Stimulated activated CD8-positive, alpha-beta memory T cell treated with anti-CD3 and anti-CD28 coated beads, Interleukin-7, amount 100 ng/mL, for 1 hour (primary cell): ENCODE data around the gene PQBP1.

Source experiments
- DNase-seq, 2 donors: peaks; one replicate each; pipeline ENCODE4 v3.0.0-alpha.2; 2020; ENCODE audit warnings: low read depth in 2 of 2

PQBP1 gene

GRCh38 chrX:48902135-48902534 lies 4.4 kb downstream of the PQBP1 start:
- no peak for DNase-seq

DNA sequence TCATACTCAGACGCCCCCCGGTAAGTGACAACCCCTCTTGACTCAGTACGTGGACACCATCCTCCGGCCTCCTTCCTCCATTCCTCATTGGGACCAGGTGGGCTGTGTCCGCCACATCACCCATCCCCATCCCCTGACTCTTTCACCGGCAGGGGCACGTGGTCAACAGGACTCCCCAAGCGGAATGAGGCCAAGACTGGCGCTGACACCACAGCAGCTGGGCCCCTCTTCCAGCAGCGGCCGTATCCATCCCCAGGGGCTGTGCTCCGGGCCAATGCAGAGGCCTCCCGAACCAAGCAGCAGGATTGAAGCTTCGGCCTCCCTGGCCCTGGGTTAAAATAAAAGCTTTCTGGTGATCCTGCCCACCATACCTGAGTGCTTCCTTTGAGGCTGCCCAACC lies 5.0 kb downstream of the PQBP1 start:
- no peak for DNase-seq

DNA sequence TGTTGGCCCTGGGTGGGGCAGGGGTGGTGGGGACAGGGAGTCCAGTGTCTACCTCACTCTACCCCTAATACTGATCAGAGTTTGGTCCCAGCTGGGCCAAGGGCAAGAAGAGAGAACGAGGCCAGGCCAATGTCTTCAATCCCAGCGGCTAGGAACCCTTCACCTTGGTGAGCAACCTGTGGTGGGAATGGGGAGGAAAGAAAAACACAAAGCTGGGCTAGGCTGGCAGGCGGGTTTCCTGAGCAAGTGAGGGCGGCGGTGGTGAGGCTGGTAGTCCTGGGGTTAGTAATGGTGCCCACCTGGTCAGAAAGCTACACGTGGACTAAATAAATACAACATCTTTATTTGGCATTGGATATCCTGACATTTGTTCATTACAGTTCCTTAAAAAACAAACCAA lies 5.6 kb downstream of the PQBP1 start:
- no peak for DNase-seq

DNA sequence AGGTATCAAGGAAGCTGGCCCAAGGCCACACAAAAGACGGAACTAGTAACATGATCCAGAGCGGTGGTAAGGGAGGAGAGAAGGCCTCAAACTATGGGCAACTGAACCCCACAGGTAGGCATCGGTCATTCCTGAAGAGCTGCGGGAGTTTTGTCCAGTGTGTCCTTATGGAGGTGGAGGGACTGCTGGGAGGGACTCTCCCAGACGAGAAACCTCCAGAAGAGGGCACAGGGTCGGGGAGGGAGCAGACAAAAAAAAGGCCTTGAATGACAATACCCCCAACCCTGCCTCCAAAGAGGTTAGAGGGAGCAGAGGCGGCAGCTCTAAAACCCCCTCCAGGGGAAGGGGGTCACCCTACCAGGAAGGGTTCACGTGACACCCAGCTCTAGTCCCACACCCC lies 6.5 kb downstream of the PQBP1 start:
- no peak for DNase-seq

- DNase-seq: no peak
These were observed 6.9 kb downstream of the PQBP1 start for GRCh38 chrX:48904626-48905025.

- DNase-seq: no peak
These were observed 7.5 kb downstream of the PQBP1 start for GRCh38 chrX:48905090-48905790.

DNA sequence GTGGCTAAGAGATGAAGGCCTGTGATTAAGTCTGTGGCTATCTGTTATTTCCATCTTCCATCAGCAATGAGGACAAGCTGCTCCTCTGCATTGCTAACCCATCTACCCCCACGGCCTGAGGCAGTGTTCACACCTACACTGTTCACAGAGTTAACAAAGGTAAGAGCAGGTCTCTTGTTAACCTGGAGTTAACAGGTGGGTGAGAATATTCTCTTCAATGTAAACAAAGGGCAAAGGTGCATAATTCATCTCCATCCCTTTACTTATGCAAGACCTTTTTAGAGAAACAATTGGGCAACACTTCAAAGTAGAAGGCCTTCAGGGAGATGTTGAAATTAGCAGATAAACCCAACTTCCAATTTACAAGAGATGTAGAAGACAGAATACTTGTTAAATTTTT lies 10.9 kb downstream of the PQBP1 start:
- DNase-seq: no peak

DNA sequence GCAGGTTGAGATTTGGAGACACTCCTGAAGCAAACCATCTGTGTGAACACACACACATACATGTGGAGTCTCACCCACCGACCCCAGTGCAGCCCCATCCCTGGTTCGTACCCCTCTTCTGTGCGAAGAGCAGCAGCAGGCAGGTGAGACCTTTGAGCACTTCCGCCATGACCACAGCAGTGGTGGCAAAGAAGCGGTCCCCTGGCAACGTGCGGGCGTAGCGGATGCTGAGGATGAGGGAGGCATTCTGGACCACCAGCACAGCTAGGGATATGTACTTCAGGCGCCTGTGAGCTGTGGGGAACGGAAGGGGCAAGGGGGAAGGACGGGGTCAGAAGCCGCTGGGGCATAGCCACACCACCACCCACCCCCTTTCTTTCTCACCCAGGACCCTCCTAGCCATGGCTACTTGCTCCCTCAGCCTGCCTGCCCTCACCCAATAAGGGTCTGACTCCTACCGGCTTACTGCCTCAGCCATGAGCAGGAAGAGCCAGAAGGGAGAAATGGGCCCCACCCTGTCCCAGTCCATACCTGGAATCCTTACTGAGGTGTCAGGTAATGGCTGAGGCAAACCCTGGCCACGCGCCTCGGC lies 12.1 kb downstream of the PQBP1 start:
- DNase-seq: no peak

- DNase-seq: no peak
These were observed 13.2 kb downstream of the PQBP1 start for GRCh38 chrX:48910926-48911411.

DNA sequence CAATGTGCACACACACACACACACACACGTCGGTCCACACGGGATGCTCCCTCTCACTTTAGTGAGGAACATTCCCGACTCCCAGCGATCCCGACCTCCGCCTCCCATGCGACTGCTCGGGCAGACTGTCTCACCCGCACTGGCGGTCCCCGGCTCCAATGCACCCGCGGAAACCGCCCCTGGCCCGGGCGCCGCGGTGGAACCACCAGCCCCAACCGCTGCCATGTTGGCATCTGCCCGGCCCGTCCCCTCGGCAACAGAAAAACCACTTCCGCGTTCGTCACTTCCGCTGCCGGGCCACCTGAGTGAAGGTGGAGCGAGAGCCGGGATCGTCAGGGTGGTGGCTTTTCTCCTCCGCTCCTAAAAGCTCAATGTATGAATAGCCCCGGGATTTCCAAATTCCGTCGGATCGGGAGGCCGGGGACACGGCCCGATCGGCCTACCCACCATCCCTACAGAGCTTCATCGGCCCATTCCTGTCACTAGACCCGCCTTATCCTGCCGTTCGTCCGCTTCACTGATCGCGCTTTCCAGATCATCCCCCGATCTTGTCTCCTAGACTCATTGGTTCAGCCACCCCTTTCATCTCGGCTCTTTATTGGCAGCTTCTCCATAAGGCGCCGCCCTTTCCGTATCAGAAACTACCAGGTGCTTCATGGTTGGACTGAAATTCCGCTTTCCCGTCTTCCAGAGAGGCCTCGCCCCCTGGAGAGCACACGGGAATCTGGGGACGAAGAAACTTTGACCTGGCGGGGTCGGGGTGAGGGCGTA lies 13.9 kb downstream of the PQBP1 start, which contains the start of gene SLC35A2:
TSS of gene SLC35A2 (minus strand) at position 235 of the 771 bp plus-strand sequence. CDS start at position 225, 10 bp downstream.
- DNase-seq: peak; percentile 74 to 80

DNA sequence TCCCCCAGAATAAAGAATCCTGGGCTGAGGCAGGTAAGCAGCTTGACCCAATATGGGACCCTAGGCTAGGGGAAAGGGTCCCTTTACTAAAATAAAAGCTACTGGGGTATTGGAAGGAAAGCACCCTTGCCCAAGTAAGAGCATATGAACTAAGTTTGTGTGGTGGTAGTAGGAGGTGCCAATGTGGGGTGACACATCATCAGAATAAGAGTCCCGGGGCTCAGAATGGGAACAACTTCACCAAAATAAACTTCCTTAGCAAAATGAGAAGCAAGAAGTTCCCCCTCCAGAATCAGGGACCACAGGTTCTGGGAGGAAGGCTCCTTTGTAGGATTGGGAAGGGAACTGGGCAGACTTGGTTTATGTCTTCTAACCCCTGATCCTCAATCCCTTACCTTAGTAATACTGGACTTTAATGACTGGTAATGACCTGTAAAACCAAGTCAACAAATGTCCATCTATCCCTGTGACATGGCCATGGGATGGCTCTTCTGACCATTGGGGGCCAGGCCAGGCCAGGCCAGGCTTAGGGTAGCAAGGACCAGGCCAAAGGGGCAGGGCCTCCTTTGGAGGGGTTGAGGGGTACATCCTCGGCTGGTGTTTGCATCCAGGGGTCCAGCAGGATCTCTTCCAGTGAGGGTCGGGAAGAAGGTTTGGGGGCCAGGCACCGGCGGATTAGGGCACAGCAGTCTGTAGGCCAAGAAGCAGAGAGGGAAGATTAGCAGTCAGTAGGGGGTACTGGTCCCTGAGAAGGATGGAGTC lies 16.1 kb downstream of the PQBP1 start:
- no peak for DNase-seq

GRCh38 chrX:48914593-48915493 lies 17.1 kb downstream of the PQBP1 start:
- DNase-seq: no peak

GRCh38 chrX:48917139-48918001 lies 19.6 kb downstream of the PQBP1 start:
- peak; percentile 69 to 77 for DNase-seq

DNA sequence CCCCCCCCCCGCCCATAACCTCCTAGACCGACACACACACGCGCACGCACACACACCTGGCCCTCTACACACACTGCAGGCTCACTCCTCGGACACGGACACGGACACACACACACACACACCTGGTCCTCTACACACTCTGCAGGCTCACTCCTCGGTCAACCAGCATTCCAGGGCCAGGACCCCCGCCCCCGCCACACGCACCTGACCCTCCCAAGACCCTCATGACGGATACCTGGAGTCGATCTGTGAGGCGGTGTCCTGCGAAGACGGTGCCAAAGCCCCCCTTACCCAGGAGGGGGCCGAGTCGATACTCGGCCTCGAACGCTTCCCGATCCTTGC lies 20.5 kb downstream of the PQBP1 start:
- no peak for DNase-seq

DNA sequence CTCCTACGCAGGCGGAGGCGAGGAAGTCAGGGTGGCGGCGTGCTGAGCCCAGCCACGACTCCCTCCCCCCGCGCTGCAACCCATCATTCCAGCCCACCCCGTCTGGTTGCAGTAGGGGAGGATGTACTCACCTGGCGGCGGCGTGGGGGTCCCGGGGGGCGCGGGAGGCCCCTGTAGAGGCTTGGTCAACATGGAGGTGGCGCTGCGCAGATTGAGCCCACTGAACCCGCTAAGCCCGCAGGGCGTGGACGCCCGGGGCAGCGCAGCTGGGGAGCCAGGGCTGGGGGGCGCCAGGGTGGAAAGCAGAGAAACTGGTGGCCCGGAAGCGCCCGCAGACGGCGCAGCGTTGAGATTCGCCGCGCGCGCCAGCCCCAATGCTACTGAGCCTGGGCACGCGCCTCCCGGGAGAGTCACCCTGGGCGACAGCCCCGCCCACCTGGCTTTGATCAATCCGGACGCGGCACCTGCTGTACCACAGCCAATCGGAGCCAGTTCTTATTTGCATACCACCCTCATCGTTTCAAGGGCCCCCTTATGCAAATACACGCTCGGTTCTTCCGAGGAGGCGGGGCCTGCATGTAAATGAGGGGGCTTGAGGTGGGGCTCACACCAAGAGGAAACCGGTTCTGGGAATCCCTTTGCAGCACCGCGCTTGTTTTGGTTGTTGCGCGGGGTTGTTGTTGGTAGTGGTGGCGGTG lies 21.1 kb downstream of the PQBP1 start, which contains the start of gene PIM2:
TSS of gene PIM2 (minus strand) at position 382 of the 698 bp plus-strand sequence. CDS start at position 192, 190 bp downstream.
- DNase-seq: peak; percentile 79 to 81

GRCh38 chrX:48919360-48919841 lies 21.7 kb downstream of the PQBP1 start:
- DNase-seq: no peak

DNA sequence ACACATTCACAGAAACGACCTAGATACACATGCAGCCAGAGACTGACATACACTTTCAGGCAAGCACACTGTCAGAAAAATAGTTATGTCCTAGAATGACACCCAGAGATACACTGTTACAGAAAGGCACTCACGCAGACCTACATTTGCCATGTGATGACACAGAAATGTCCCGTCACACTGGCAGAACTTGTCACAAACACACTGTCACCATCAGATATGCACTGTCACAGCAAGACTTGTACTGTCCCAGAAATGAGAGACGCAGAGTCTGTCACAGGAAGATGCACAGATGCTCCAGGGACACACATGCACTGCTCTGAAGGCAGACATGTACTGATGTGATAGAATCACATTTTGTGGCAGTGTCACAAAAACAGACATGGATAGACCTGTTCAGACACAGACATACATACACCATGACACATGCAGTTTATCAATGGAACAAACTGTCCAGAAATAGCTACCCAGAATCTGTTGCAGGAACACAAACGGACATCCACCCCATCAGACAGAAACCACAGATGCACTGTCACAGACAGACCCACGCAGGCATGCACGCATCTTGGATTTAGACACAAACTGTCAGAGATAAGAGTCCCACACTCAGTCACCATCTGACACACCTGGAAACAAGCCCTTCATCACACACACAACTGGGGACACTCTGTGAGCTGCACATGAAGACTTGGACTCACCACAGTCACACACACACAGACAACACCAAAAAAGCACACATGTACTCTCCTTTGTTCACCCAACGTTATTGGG lies 22.4 kb downstream of the PQBP1 start:
- no peak for DNase-seq

- DNase-seq: no peak
These were observed 23.0 kb downstream of the PQBP1 start for GRCh38 chrX:48920718-48921104.
